Kidney tubule cell (primary cell): Measurements from ENCODE around the gene CCR8.

Experiments
- DNase-seq: peaks from one replicate; pipeline ENCODE4 v3.0.0-alpha.2; 2018; ENCODE audit warnings: low spot score

The CCR8 gene

DNA sequence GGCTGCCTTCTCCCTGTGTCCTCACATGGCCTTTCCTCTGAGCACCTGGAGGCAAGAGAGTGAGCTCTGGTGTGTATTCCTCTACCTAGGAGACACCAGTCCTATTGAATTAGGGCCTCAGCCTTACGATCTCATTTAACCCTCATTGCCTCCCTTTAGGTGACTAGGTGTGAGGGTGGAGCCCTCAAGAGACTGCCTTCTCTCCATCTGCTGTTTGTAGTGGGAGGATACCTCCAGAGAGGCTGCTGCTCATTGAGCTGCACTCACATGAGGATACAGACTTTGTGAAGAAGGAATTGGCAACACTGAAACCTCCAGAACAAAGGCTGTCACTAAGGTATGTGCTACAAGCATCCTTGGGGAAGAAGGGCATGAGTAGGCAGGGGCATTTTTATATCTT, at the start of gene CCR8:
TSS of gene CCR8 (plus strand) at position 217 of the 400 bp plus-strand sequence. CDS start 2,623 bp downstream, outside the sequence.
- no peak for DNase-seq

GRCh38 chr3:39279745-39280517, 49.6 kb upstream of the CCR8 start, which contains the start of gene CX3CR1:
Gene CX3CR1, minus strand, starts transcription at chr3:39280036. Its CDS starts 13,527 bp downstream, at chr3:39266509.
- no peak for DNase-seq

- no peak for DNase-seq
Observed at GRCh38 chr3:39280571-39280970, 48.9 kb upstream of the CCR8 start.

DNA sequence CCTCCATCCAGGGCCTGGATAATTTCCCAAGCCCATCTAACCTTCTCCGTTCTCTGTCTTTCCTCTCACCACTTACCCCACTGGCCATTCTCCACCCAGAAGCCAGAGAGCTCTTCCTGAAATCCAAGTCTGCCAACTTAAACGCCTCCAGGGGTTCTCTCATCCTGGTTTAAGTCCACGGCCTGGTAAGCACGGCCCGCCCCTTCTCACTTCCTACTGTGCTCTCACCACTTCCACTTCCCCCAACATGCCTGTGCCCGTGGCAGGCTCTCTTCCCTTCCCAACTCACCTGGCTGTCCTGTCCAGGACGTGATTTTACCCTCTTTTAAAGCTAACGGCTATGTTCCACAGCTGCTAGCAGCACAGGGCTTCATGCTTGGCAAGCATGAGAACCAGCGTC, 48.0 kb upstream of the CCR8 start:
- no peak for DNase-seq

DNA sequence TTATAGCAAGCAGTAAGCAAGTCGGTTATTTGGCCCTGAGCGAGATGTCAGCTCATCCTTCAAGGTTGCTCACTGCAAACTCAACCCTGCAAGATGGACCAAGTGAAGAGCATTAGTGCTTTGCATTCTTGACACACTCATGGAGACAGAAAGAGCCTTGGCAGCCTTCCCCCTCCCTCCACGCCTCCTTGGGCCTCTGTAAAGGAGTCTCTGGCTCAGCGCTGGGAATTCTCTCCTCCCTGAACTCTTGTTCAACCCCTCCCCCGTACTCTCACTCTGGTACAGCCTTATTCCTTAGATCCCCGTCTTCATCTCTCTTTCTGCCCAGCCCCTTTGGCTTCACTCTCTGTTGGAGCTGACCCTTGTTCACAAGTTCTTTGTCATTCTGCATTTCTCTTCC, 47.5 kb upstream of the CCR8 start:
- DNase-seq: no peak

GRCh38 chr3:39284457-39284881, 45.0 kb upstream of the CCR8 start:
- DNase-seq: no peak

GRCh38 chr3:39285332-39285731, 44.2 kb upstream of the CCR8 start:
- no peak for DNase-seq

GRCh38 chr3:39286771-39287170, 42.7 kb upstream of the CCR8 start:
- no peak for DNase-seq

DNA sequence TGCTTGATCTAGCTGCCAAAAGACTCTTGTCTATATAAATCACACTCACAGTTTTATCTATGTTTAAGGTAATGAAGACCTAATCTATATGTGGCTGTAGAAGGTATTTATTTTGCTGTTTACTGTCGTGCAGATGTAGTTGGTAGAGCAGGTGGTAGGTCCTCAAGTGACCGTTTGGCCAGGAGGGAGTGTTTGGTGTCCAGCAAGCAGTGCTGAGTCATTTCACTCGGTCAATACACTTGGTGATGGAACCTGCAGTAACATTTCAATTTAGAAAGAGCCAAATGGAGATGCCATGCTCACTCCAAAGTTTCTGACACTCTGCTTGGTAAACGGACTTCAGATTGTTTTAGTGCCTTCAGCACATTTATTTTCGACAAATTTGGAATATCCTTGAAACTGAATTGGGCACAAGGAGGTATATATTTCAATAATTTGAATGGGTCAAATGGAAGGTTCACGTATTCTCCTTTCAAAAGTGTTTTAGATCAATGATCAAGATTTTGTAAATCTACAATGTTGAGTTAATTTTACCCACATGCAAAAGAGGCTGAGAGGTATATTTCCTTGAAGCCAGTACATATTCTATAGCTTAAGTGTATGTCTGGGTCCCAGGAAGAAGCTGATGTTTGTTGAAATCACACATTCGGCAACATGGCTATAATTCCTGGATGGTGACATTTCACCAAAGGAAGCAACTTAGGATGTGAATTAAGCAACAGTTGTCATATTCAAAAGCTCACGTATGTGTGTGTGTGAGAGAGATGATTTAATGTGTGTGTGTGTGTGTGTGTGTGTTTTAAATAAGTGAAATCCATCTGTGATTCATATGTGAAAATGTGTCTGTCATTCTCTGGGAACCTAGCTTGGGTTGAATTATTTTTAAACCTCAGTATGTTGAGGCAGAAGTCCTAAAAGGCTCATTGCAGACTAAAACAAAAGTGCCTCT, 42.0 kb upstream of the CCR8 start:
- DNase-seq: no peak

GRCh38 chr3:39288300-39288808, 41.2 kb upstream of the CCR8 start:
- peak; percentile 90 for DNase-seq

DNA sequence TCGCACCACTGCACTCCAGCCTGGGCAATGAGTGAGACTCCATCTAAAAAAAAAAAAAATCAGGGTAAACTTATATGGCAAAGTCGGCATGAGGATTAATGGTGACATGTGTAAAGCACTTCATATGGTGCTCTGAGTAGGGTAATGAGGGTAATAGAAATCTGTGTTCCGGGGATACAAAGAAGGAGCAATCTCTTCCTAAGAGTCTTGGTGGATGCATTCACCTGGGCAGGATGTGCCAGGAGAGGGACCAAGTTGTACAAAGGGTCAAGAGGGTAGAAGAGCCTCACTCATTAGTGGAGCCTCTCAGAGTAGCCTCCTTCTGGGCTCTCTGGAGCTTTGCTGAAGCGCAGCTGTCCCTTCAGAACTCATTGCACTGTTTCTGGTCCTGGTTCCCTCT, 40.4 kb upstream of the CCR8 start:
- no peak for DNase-seq

GRCh38 chr3:39290255-39290654, 39.3 kb upstream of the CCR8 start:
- DNase-seq: no peak

- DNase-seq: peak; percentile 58
Observed at GRCh38 chr3:39291903-39292329, 37.6 kb upstream of the CCR8 start.

DNA sequence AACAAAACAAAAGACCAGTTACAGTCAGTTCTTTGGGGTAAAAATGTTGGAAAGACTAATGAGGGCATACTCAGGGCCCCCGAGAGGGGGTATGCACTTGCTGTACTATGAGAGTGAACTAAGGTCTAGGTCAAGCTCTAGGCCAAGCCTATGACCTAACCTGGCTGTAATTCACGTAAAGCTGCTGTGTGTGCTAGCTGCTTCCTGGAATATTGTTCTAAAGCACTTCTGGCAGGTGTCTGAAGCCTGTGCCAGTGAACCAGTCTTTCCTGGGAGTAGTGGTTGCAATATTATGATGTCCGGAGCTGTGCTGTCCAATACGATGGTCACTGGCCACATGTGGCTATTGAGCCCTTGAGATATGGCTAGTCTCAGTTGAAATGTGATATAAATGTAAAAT, 36.5 kb upstream of the CCR8 start:
- DNase-seq: no peak

GRCh38 chr3:39294446-39295183, 34.9 kb upstream of the CCR8 start:
- no peak for DNase-seq

- peak; percentile 3 for DNase-seq
Observed at GRCh38 chr3:39295184-39295775, 34.2 kb upstream of the CCR8 start.

DNA sequence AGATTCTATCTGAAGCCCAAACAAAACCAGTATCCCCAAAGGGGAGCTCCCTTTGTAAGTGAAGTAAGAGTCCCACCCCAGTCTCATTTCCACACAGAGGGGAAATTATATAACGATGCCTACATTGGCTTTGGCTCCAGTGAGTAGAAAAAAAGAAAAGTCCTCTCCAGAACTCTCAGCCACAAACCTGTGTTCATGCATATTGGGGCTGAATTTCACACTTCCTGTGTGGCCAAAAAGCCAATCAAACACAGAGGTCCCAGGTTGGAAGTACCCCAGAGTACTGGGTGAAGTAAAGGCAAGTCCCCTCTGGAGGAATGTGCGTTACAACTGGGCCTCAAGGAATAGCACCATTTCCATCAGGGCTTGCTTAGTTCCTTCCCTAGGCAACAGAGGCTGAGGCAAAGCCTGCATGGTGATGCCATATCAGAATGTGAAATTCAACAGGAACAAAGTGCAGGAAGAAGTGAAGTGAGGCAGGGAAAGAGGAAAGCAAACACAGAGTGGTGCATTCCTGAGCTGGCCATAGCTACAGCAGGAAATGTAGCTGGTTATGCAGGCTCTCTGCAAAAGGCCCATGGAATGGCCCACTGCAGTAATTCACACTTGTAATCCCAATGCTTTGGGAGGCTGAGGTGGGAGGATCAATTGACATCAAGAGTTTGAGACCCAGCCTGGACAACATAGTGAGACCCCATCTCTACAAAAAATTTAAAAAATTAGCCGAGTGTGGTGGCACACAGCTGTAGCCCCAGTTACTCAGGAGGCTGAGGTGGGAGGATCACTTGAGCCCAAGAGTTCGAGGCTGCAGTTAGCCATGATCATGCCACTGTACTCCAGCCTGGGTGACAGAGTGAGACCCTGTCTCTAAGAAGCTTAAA, 33.1 kb upstream of the CCR8 start:
- DNase-seq: no peak

- no peak for DNase-seq
Observed at GRCh38 chr3:39299279-39299678, 30.2 kb upstream of the CCR8 start.

- DNase-seq: no peak
Observed at GRCh38 chr3:39302178-39302577, 27.3 kb upstream of the CCR8 start.

GRCh38 chr3:39313289-39313688, 16.2 kb upstream of the CCR8 start:
- DNase-seq: no peak

DNA sequence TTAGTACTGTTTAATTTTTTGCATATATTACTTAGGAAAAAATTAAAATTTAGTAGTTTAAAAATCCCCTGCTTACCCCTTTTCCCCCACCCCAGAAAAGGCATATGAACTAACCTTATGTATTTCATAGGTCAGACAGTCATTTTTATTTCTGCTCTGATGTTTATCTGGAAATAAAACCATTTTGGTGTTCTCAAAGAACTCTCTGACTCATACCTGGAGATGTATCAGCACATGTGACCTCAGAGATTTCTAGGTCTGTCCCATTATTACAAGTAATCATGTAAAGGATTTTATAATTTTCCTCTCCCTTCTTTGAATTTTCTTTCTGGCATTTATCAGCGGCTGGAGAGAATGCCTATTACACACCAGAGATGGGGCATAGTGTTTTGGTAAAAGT, 14.1 kb upstream of the CCR8 start:
- DNase-seq: no peak
